IPS DF 19.7 (cell line): Measurements from ENCODE around the gene KRTAP10-1.

Experiments
- DNase-seq: peaks from one replicate; pipeline ENCODE4 v3.0.0-alpha.2; 2013; ENCODE audit warnings: low read depth, low spot score

The KRTAP10-1 gene

GRCh38 chr21:44516342-44516741 lies 23.7 kb downstream of the KRTAP10-1 start:
- no peak for DNase-seq

GRCh38 chr21:44515359-44516165 lies 24.4 kb downstream of the KRTAP10-1 start:
- DNase-seq: no peak

- DNase-seq: no peak
Observed at GRCh38 chr21:44514746-44515358, 25.1 kb downstream of the KRTAP10-1 start.

- no peak for DNase-seq
Observed at GRCh38 chr21:44514218-44514520, 25.8 kb downstream of the KRTAP10-1 start.

GRCh38 chr21:44513389-44514217 lies 26.4 kb downstream of the KRTAP10-1 start:
- no peak for DNase-seq

GRCh38 chr21:44512496-44513388 lies 27.3 kb downstream of the KRTAP10-1 start:
- DNase-seq: no peak

GRCh38 chr21:44511938-44512275 lies 28.1 kb downstream of the KRTAP10-1 start:
- no peak for DNase-seq

- DNase-seq: no peak
Observed at GRCh38 chr21:44511219-44511937, 28.6 kb downstream of the KRTAP10-1 start.

GRCh38 chr21:44510508-44511218 lies 29.3 kb downstream of the KRTAP10-1 start:
- peak; percentile 35 for DNase-seq

- no peak for DNase-seq
Observed at GRCh38 chr21:44510109-44510507, 29.9 kb downstream of the KRTAP10-1 start.

GRCh38 chr21:44509539-44509938 lies 30.5 kb downstream of the KRTAP10-1 start:
- DNase-seq: no peak

GRCh38 chr21:44508711-44509445 lies 31.1 kb downstream of the KRTAP10-1 start:
- DNase-seq: no peak

GRCh38 chr21:44508426-44508710 lies 31.6 kb downstream of the KRTAP10-1 start:
- DNase-seq: no peak

GRCh38 chr21:44507673-44508425 lies 32.1 kb downstream of the KRTAP10-1 start:
- DNase-seq: no peak

- DNase-seq: no peak
Observed at GRCh38 chr21:44506279-44507255, 33.4 kb downstream of the KRTAP10-1 start.

- no peak for DNase-seq
Observed at GRCh38 chr21:44505673-44506278, 34.2 kb downstream of the KRTAP10-1 start.

GRCh38 chr21:44503901-44504399 lies 36.0 kb downstream of the KRTAP10-1 start:
- DNase-seq: no peak
